GM21360 (cell line): Measurements from ENCODE around the gene THADA.
"Not testable (repeated sequence)": the region's sequence is repeated elsewhere in the genome, so short reads cannot be mapped to it uniquely, and the experiment has no call there.

Experiments
- ATAC-seq: cut with Tn5 transposase; IDR thresholded peaks from one replicate; pipeline ENCODE4 v1.9.1; 2021; ENCODE audit warnings: mild to moderate bottlenecking, moderate library complexity; ENCODE audit not compliant: unreplicated experiment

The THADA gene

DNA sequence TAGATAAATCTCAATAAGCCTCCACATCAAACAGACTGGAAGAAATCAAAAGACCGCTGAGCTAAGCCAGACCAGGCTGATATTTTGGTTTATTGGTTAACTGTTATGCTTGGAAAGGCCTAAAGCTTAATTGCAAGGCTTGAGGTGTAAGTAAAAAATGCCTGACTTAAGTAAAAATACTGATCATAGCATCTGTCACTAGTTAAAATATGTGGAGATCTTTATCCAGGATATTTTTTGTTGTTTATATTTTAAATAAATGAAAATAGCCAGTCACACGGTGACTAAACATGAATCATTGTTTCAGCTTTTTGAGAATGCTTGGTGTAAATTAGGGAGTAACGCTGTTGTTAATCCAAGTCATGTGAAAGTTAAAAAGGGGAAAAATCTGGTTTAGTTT is 127.9 kb downstream of the THADA start:
- ATAC-seq = no peak

DNA sequence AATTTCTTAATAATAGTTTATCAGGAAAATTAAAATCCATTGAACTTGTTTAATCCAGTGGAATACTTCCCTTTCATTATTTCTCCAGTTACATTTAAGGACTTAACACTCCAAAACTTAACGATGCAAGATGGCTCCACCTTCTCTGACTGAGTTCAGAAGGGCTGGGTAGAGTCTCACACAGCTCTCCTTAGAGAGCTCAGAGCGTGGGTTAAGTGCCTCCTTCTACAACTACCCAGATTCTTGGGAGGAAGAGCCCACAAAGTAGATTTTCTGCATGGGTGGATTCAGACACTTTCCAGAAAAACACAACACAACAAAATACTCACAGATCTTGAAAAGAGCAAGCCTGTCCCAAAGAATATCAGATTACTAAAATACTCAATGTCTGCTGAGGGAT is 130.6 kb downstream of the THADA start:
- no peak for ATAC-seq

DNA sequence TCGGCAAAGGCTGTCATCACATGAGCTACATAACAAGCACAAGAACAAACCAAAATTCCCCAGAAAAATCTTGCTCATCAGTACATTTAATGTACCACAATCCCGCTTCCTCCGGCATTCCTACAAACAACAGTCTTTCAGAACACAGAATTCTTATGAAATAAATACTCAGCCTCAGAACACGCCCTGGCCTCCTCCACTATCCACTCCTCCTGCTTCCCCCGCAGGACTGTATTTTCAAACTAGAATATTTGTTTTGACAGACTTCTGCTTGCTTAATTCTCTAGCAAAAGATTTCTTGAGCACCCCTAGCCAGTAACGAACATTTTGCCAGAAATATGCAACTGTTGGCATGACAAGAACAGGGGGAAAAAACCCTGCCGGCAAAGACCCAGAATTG is 131.2 kb downstream of the THADA start:
- ATAC-seq = no peak

DNA sequence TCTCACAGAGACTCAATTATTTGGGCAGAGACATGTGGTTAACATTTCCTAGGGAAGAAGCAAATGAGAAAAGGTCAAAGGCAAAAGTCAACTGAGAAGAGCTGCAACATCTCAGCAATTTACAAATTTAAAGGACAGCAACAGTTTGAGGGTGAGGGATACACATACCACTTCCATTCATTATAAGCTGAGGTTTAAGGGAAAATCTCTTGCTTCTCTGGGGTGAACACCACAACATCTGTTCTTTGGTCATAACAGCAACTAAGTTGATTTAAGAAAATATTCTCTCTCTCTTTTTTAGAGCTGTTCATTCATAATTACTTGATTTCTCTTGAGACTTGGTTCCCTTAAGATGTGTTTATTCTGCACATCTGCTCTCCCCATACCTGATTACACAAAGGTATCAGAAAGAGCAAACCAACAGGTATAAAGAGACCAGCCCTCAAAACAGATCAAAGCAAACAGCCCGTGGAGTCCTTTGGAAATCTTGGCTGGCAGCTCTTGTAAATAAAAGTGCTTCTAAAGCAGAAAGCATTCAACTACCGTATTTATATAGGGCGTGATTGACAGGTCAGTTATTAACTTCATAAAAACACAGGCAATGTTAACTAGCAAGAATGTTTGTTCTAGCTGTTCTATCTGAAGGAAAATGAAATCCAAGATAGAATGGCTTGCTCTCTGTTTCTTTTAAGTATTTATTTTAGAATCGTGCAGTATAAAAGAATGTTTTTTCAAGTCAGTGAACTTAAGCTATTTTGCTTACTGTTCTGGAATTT is 132.8 kb downstream of the THADA start:
- ATAC-seq = no peak

DNA sequence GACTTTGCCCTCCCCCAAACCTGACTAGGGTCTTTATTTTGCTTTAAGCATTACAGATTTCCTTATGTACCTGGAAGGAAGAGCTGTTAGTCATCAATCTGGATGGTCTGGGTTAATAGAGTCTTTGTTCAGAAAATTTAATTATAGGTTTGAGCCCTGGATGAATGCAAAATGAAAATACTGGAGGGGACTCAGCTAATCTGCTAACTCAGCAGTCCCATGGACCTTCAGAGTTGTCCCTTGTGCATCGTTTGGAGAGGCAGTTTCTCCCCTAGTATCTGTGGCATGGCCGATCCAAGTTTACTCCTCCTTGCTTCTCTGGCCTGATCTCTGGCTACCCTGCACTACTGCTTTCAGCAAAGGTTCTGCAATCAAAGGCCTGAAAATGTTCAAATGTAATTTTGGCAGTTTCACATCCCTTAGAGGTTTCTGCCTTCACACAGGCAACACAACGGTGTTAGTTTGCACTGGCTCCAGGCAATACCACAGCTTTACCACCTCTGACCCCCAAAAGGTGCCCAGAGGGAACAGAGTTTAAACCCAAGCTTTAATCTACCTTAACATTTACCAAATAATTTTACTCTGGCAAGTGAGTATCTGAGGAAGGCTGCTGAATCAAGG is 134.3 kb downstream of the THADA start:
- ATAC-seq = peak; percentile 82

DNA sequence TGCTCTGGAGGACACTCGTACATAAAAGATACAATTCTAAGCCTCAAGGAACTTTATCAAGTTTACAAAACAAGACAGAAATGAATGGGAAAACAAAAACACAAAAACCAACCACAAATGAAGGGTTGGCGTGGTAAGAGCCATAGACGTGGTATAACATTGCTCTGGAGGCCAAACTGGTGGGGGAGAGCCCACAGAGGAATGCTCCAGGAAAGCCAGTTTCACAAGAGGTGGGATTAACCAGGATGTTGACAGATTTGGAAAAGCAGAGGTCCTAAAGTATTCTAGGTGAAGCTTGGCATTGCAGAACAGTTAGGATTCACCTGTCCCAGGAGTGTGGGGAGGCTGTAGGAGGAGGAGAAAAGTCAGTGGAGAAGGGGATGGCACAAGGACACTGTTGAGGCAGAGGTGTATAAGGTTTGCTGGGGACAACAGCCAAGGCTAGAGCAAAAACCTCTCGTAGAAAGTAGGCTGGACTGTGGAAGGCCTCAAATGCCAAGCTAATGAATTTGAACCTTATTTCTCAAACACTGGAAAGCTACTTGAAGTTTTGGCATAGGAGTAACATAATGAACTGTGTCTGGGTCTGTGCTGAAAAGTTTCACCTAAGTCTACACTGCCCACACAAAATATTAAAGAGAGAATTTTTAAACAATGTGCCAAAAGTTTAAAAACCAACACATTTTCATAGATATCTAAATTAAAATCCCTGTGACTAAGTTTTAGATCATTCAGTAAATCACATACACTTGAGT is 135.1 kb downstream of the THADA start:
- no peak for ATAC-seq

DNA sequence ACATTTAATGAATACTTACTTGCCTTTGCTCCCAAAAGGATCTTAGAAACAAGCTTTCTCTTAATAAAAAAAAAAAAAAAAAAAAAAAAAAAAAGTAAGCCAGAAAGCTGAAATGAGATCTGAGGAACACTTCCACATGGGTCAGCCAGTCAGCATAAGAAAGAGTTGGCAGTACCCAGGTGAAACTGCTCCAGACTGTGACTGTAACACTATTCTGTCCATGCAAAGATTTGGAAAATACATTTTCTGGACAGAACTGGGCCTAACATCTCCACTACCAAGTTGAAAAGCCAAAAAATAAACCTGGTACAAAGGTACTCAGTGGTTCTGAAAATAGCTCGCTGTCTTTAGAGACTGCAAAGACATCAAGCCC is 135.7 kb downstream of the THADA start:
- no peak for ATAC-seq

DNA sequence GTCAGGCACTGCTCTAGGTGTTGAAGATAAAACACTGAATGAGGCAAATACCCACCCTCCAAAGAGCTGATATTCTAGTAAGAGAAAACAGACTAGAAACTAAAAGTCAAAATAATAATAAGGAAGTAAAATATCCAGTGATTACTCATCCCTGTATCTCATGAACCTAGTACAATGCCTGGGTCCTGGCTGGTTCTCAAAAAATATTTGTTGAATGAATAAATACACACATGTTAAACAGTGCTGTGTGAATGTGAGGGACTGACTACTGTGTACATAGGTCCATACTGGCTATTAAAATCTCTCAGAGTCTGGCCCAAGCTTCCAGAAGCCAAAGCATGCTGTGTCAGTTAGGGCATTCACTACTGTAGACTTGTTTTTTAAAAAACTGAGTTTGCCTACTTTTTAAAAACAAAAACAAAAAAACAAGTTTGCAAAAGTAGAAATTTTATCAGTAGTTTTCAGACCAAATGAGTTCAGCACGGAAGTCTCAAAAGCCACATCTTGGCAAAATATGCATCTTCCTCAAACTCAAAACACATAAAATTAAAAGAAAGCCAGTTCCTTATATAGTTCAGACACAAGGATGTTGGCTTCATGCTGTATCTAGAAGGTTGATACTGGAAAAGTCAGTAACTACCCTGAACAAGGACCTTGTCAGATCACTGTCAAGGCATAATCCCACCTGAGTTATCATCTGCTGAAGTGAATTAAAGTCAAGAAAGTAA is 136.2 kb downstream of the THADA start:
- ATAC-seq = no peak

DNA sequence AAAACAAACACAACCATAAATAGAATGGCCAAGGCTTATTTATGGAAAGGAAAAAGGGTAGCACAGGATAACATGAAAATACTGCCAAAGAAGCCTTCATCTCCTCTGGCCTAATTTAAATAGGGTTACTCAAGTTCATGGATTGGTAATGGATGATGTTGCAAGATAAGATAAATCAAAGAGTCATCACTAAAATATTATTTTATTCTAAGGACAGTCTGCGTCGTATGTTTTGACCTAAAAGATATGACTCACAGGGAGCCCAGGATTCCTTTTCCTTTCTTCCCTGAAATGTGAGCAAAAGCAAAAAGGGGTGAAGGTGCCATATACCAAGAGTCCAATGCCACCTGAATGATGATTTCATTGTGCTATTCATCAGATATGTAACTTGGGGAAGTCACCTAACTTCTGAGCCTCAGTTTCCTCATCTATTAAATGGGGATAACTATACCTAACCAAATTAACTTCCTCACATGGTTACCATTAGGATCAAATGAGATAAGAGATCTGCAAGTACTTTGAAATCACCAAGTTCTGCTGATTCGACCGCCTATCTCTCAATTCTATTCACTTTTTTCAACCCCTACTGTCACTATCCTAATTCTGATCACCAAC is 137.7 kb downstream of the THADA start:
- no peak for ATAC-seq

DNA sequence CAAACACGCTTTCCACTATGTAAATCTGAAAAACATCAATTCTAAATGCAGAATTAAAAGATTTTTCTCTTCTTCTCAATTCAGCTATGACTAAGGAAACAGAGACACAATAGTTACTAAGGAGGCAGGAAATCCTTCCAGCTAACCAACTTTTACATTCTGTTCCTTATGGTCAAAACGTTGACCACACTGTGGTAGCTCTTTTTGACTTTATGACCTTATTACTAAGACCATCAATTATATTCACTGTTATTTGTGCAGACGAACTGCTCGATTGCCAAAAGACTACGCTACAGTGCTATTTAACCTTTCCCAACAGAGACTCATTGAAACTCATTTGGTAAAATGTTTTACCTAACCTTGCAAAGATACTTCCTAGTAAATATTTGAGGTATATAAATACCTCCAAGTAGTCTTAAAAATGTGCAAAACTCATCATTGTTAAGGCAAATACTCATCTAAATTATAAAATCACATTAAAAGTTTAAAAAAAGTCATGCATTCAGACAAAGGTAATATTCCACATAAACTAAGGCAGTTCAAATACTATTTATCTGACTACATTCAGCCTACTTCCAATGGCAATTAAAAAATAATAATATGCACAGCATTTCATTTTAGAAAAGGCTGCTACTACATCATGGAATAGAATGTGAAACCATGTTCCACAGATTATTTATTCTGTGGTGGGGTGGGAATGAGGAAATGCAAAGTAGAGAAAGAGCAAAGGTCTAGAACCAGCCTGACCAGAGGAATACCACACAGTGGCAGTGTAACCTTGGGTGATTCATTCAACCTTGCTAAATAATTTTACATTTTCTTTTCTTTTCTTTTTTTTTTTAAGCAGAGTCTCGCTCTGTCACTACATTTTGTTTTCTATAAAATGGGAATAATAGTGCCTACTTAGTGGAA is 139.9 kb downstream of the THADA start:
- ATAC-seq = no peak

DNA sequence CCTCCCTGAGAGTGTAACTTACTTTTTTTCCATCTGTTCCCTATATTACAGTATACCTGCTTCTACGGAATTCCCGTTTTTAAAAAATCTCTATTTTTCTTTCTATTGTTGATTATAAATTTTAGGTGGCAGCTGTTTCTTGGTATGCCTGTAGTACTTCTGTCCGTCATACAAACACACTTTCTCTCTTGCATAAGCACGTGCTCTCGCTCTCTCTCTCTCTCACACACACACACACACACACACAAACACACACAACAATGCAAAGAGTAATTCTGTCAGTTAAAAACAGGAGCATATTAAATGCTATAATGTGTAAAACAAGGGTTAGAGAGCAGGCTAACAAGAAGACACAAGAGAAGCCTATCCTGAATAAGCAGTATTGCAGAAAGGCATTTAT is 140.5 kb downstream of the THADA start:
- no peak for ATAC-seq

DNA sequence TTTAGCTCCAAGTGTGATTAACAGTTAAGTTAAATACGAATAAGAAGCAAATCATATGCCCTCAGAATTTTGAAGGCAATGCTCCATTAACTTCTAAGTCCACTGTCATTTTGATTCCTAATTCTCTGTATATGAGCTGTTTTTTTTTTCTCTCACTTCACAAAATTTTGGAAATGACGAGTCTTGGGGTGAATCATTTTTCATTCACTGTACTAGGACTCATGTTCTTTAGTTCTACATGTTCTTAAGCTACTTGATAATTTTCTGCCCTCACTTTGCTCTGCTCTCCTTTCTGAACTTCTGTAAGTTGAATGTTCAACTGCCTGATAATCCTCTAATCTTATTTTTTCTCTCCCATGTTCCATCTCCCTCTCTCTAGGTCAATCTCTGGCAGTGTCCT is 141.0 kb downstream of the THADA start:
- ATAC-seq = no peak

DNA sequence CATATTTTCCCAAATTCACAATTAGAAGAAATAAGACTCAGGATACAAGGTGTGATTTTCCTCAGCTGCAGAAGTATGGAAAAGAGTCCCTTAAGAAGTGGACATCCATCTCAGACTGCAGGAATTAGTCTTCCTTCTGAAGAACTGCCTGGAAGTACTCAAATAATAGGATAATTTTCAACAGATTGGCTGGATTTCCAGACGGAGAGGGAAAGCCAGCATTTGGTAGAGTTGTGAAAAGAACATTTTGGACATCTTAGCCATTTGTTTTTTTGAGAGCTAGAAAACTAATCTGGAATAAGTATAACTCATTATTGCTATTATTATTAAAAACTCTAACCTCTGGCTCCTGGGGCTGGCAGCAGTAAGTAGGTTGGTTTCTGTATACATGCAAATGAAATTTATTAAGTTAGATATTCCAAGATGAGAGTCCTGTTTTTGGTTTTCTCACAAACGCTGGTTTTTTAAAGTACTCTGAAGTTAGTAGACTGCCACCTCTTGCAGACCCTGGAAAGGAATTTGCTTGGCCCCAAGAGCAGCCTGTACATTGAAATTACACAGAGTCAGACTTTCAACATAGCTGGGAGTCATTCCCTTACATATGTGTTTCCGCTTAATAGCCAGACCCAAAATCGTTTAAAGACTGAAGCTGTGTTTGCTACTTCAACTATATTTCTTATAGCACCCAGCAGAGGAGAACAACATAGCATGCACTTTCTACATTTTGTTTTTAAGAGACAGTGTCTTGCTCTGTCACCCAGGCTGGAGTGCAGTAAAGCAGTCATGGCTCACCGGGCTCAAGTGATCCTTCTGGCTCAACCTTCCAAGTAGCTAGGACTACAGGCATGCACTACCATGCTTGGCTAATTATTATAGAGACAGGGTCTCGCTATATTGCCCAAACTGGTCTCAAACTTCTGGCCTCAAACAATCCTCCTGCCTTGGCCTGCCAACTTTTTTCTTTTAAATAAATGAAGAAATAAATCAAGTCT is 142.4 kb downstream of the THADA start:
- ATAC-seq = no peak

DNA sequence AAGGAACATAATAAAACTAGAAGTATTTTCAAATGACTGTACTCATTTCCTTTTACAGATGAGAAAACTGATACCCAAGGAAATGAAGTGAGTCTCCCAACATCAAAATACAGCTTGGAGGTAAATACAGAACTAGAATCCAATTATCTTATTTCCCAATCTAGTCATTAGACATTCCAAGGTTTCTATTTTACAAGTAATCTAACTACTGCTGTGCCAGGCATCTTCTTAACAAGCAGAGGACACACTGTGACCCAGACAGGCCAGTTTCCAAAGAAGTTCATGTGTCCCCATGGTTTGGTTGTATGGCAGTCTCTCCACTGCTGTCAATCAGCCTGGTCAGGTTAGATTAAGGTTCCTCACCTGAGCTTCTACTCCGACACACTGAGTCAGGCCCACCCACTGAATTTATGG is 143.5 kb downstream of the THADA start:
- no peak for ATAC-seq

DNA sequence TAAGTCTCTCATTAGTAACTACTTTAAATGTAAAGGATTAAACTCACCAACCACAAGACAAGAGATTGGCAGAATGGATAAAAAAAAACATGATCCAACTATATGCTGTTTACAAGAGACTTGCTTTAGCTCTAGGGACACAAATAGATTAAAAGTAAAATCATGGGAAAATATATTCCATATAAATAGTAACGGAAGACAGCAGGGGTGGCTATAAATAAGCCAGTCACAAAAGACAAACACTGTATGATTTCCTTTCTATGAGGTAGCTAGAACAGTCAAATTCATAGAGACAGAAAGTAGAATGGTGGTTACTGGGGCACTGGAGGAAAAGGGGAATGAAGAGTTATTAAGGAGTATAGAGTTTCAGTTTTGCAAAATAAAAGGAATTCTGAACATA is 145.2 kb downstream of the THADA start:
- no peak for ATAC-seq

DNA sequence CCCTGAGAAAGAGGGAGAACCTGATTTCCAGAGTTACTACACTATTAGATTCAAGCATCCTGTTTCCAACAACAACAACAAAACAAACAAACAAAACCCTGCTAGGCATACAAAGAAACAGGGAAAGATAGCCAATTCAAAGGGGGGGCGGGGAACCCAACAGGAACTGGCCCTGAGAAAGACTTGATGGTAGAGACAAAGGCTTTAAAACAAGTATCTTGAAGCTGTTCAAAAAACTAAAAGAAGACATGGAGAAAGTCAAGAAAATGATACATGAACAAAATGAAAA is 147.1 kb downstream of the THADA start:
- ATAC-seq = no peak

DNA sequence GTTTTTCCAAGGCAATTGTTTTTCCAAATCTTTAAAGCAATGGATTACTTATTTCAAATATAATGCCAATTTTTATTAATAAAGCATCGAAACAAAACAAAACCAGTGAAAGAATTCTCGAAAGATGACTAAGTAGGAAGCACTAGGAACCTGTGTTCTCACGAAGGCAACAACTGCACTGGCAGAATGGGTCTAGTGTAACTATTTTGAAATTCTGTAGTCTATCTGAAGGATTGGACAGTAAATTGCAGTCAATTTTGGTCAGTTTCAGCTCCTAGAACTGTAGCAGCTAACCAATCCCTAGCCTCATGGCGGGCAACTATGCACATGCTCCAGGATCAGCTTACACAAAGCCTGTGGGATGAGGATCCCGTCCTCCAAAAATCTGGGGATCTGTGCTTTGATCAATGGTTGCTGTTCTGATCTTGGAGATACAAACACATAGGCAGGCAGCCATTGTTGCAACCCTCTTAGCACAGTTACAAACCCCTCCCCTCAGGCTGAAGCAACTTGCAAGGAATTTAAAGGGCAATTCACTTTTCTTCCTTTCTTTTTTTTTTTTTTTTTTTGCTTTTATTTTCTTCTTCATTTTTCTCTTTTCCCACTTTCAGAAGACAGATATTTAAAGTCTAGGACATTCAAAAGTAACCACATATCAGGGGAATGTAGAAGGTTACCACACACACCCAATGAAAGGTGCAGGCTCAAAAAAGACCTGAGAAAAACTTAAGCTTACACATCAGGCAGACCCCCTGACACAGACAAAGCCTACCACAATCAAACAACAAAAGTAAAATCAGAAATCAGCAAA is 147.6 kb downstream of the THADA start:
- no peak for ATAC-seq

DNA sequence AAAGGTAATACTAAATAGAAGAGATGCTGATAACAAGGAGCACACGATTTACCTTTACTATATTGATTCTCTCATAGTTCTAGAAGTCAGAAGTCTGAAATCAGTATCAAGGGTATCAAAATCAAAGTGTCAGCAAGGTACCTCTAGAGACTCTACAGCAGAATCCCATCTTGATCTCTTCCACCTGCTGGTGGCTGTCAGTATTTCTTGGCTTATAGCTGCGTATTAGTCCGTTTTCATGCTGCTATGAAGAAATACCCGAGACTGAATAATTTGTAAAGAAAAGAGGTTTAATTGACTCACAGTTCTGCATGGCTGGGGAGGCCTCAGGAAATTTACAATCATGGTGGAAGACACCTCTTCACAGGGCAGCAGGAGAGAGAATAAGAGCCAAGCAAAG is 149.1 kb downstream of the THADA start:
- not testable (repeated sequence) for ATAC-seq
